ENCODE results near the gene TLR2.

Gene TLR2

GRCh38 chr4:153683763-153684181 is 308 bp upstream of the TLR2 start:
- Histone ChIP-seq H4K20me1 (ENCODE audit: insufficient read depth, low read length) (no peaks in the 10 kb centered on the region), H3K4me2 (ENCODE audit: low read length) (peak overlapping the region; percentile 68), H3K4me3 (ENCODE audit: low read depth, low read length, poor library complexity, severe bottlenecking) (peak overlapping the region; percentile 50), H3K9me3 (ENCODE audit: low read length) (0 out of 2 replicates have a peak, but pooled peaks cover 2% of the 10 kb centered on the region), H3K27ac (ENCODE audit: low read depth, low read length, poor library complexity, severe bottlenecking) (no peak overlapping the region), H3F3A (ENCODE audit: insufficient read depth, low read length) (no peaks in the 10 kb centered on the region), H3K4me1 (ENCODE audit: insufficient read depth, low read length, severe bottlenecking) (peaks cover 9% of the 10 kb centered on the region), H2AFZ (ENCODE audit: low read length) (no peak overlapping the region), H3K9ac (ENCODE audit: low read length) (no peak overlapping the region; the same call in 1 of the 2 replicates), H3K27me3 (ENCODE audit: insufficient read depth, low read length) (peaks cover 5% of the 10 kb centered on the region; the same call in 1 of the 2 replicates), H3K36me3 (ENCODE audit: insufficient read depth, low read length) (no peaks in the 10 kb centered on the region; the same call in 1 of the 2 replicates), H3K9me2 (ENCODE audit: low read depth, low read length) (no peaks in the 10 kb centered on the region), H3K79me2 (ENCODE audit: insufficient read depth, low read length) (no peaks in the 10 kb centered on the region)
- TF ChIP-seq CTCF (IDR thresholded peaks at IDR 0.05; ENCODE audit: low read length): no peak
- TF ChIP-seq EZH2 (IDR thresholded peaks at IDR 0.05; ENCODE audit: borderline replicate concordance, low read length): no peak

- Histone ChIP-seq H3K9me3 (ENCODE audit: low read length) (0 out of 2 replicates have a peak, but pooled peaks cover 2% of the 10 kb centered on the region), H3K4me1 (ENCODE audit: insufficient read depth, low read length, severe bottlenecking) (peaks cover 9% of the 10 kb centered on the region), H3K4me2 (ENCODE audit: low read length) (peak overlapping the region; percentile 68; the same call in 1 of the 2 replicates), H3K9ac (ENCODE audit: low read length) (no peak overlapping the region), H3K4me3 (ENCODE audit: low read depth, low read length, poor library complexity, severe bottlenecking) (peak overlapping the region; percentile 50), H4K20me1 (ENCODE audit: insufficient read depth, low read length) (no peaks in the 10 kb centered on the region), H3K9me2 (ENCODE audit: low read depth, low read length) (no peaks in the 10 kb centered on the region), H2AFZ (ENCODE audit: low read length) (no peak overlapping the region), H3K79me2 (ENCODE audit: insufficient read depth, low read length) (no peaks in the 10 kb centered on the region), H3F3A (ENCODE audit: insufficient read depth, low read length) (no peaks in the 10 kb centered on the region), H3K27ac (ENCODE audit: low read depth, low read length, poor library complexity, severe bottlenecking) (no peak overlapping the region), H3K27me3 (ENCODE audit: insufficient read depth, low read length) (peaks cover 5% of the 10 kb centered on the region; the same call in 1 of the 2 replicates), H3K36me3 (ENCODE audit: insufficient read depth, low read length) (no peaks in the 10 kb centered on the region; the same call in 1 of the 2 replicates)
- no peak for TF ChIP-seq CTCF (IDR thresholded peaks at IDR 0.05; ENCODE audit: low read length)
- TF ChIP-seq EZH2 (IDR thresholded peaks at IDR 0.05; ENCODE audit: borderline replicate concordance, low read length): no peak
Measured at GRCh38 chr4:153684971-153685371, 891 bp downstream of the TLR2 start.

- Histone ChIP-seq H3K27ac (ENCODE audit: low read depth, low read length, poor library complexity, severe bottlenecking) (no peak overlapping the region), H3K27me3 (ENCODE audit: insufficient read depth, low read length) (no peaks in the 10 kb centered on the region), H3K4me3 (ENCODE audit: low read depth, low read length, poor library complexity, severe bottlenecking) (no peak overlapping the region), H3K4me2 (ENCODE audit: low read length) (no peak overlapping the region), H4K20me1 (ENCODE audit: insufficient read depth, low read length) (no peaks in the 10 kb centered on the region), H3K36me3 (ENCODE audit: insufficient read depth, low read length) (no peaks in the 10 kb centered on the region), H3K9me2 (ENCODE audit: low read depth, low read length) (no peaks in the 10 kb centered on the region), H3F3A (ENCODE audit: insufficient read depth, low read length) (no peaks in the 10 kb centered on the region), H3K9ac (ENCODE audit: low read length) (no peak overlapping the region), H3K9me3 (ENCODE audit: low read length) (no peaks in the 10 kb centered on the region), H2AFZ (ENCODE audit: low read length) (no peak overlapping the region), H3K4me1 (ENCODE audit: insufficient read depth, low read length, severe bottlenecking) (peaks cover 6% of the 10 kb centered on the region), H3K79me2 (ENCODE audit: insufficient read depth, low read length) (no peaks in the 10 kb centered on the region)
- no peak for TF ChIP-seq EZH2 (IDR thresholded peaks at IDR 0.05; ENCODE audit: borderline replicate concordance, low read length)
- no peak for TF ChIP-seq CTCF (IDR thresholded peaks at IDR 0.05; ENCODE audit: low read length)
Measured at GRCh38 chr4:153704522-153704921, 20.4 kb downstream of the TLR2 start.
